ENCODE measurements around the gene DPH1. TPM values are rescaled to one million over a fixed set of nuclear protein-coding genes. Genes with fewer than 3 reads are reported as not detected.

DPH1 gene
- polyA plus RNA-seq, 1 of the 3 experiments (the other 2 are of a cell fraction) = 36.2 TPM

DNA sequence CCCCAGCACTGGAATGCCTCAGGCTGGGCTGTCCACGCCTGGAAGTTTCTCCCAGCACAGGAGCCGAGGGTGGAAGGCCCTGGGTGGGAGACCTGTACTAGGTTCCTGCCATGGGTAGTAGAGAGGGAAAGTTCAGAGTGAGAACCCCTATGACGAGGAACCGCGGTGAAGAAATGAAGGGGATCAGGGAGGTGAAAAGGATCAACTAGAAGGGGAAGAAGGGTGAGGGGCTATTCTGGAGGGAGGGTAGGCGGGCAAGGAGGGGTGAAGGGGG, 30.4 kb downstream of the DPH1 start:
- H3K27me3 ChIP-seq (ENCODE audit: insufficient read depth) = no peaks in the 10 kb centered on the region
- H3K36me3 ChIP-seq (replicated peaks in 1 of 2; ENCODE audit: control insufficient read depth in 1 of 2, insufficient read depth in 2 of 2, low read length in 1 of 2) = peaks cover 2 to 37% of the 10 kb centered on the region in 2 experiments
- DNase-seq = no peak
- H3F3A ChIP-seq (replicated peaks; ENCODE audit: insufficient read depth) = peaks cover 5% of the 10 kb centered on the region
- TF ChIP-seq NRF1 (IDR thresholded peaks at IDR 0.05; ENCODE audit: low read depth, low read length) = no peak
- TF ChIP-seq, protein P1, sequence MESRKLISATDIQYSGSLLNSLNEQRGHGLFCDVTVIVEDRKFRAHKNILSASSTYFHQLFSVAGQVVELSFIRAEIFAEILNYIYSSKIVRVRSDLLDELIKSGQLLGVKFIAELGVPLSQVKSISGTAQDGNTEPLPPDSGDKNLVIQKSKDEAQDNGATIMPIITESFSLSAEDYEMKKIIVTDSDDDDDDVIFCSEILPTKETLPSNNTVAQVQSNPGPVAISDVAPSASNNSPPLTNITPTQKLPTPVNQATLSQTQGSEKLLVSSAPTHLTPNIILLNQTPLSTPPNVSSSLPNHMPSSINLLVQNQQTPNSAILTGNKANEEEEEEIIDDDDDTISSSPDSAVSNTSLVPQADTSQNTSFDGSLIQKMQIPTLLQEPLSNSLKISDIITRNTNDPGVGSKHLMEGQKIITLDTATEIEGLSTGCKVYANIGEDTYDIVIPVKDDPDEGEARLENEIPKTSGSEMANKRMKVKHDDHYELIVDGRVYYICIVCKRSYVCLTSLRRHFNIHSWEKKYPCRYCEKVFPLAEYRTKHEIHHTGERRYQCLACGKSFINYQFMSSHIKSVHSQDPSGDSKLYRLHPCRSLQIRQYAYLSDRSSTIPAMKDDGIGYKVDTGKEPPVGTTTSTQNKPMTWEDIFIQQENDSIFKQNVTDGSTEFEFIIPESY (IDR thresholded peaks at IDR 0.05; ENCODE audit: borderline replicate concordance, low read depth) = no peak
- TF ChIP-seq, protein P2, sequence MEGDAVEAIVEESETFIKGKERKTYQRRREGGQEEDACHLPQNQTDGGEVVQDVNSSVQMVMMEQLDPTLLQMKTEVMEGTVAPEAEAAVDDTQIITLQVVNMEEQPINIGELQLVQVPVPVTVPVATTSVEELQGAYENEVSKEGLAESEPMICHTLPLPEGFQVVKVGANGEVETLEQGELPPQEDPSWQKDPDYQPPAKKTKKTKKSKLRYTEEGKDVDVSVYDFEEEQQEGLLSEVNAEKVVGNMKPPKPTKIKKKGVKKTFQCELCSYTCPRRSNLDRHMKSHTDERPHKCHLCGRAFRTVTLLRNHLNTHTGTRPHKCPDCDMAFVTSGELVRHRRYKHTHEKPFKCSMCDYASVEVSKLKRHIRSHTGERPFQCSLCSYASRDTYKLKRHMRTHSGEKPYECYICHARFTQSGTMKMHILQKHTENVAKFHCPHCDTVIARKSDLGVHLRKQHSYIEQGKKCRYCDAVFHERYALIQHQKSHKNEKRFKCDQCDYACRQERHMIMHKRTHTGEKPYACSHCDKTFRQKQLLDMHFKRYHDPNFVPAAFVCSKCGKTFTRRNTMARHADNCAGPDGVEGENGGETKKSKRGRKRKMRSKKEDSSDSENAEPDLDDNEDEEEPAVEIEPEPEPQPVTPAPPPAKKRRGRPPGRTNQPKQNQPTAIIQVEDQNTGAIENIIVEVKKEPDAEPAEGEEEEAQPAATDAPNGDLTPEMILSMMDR (IDR thresholded peaks at IDR 0.05) = no peak
- TF ChIP-seq EZH2phosphoT487 (IDR thresholded peaks at IDR 0.05; ENCODE audit: borderline replicate concordance, low read depth) = no peak
- no peak for TF ChIP-seq EP300 (IDR thresholded peaks at IDR 0.05; ENCODE audit: borderline replicate concordance in 1 of 2, low read depth in 1 of 2, low read length in 1 of 2)
- no peak for TF ChIP-seq POLR2AphosphoS5 (IDR thresholded peaks at IDR 0.05; ENCODE audit: low read depth, low read length)
- no peak for TF ChIP-seq SIN3A (IDR thresholded peaks at IDR 0.05; ENCODE audit: borderline replicate concordance, low read depth, low read length)
- TF ChIP-seq TAF1 (IDR thresholded peaks at IDR 0.05; ENCODE audit: borderline replicate concordance, low read depth, low read length) = no peak
- no peak for TF ChIP-seq JUND (IDR thresholded peaks at IDR 0.05)
- TF ChIP-seq, protein P3, sequence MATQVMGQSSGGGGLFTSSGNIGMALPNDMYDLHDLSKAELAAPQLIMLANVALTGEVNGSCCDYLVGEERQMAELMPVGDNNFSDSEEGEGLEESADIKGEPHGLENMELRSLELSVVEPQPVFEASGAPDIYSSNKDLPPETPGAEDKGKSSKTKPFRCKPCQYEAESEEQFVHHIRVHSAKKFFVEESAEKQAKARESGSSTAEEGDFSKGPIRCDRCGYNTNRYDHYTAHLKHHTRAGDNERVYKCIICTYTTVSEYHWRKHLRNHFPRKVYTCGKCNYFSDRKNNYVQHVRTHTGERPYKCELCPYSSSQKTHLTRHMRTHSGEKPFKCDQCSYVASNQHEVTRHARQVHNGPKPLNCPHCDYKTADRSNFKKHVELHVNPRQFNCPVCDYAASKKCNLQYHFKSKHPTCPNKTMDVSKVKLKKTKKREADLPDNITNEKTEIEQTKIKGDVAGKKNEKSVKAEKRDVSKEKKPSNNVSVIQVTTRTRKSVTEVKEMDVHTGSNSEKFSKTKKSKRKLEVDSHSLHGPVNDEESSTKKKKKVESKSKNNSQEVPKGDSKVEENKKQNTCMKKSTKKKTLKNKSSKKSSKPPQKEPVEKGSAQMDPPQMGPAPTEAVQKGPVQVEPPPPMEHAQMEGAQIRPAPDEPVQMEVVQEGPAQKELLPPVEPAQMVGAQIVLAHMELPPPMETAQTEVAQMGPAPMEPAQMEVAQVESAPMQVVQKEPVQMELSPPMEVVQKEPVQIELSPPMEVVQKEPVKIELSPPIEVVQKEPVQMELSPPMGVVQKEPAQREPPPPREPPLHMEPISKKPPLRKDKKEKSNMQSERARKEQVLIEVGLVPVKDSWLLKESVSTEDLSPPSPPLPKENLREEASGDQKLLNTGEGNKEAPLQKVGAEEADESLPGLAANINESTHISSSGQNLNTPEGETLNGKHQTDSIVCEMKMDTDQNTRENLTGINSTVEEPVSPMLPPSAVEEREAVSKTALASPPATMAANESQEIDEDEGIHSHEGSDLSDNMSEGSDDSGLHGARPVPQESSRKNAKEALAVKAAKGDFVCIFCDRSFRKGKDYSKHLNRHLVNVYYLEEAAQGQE (IDR thresholded peaks at IDR 0.05; ENCODE audit: low read depth, low read length) = no peak
- TF ChIP-seq ELF1 (IDR thresholded peaks at IDR 0.05) = no peak
- TF ChIP-seq RFX5 (IDR thresholded peaks at IDR 0.05; ENCODE audit: low read length) = no peak
- no peak for TF ChIP-seq RXRA (IDR thresholded peaks at IDR 0.05; ENCODE audit: borderline replicate concordance, low read depth)
- H4K20me1 ChIP-seq (ENCODE audit: insufficient read depth) = no peaks in the 10 kb centered on the region
- no peak overlapping the region for H3K4me3 ChIP-seq (ENCODE audit: low read depth in 2 of 2, low read length in 1 of 2)
- H3K27ac ChIP-seq (ENCODE audit: low read depth in 2 of 2, low read length in 1 of 2) = no peak overlapping the region; a peak in 1 of 4 replicates
- H2AFZ ChIP-seq (ENCODE audit: low read depth) = no peak overlapping the region
- WGBS (ENCODE audit: low lambda C conversion rate) = 95% methylated on average over 6 of the region's 6 CpGs
- ChIA-PET CTCF (interaction anchor here (0.9 to 8.0 kb wide), 5 partner anchors 14 to 185 kb away, joined by 3 to 185 read pairs (median 6); no protein-coding TSS in a partner anchor), POLR2A (no interaction called here)
- H3K9ac ChIP-seq = no peak overlapping the region
- H3K79me2 ChIP-seq (ENCODE audit: insufficient read depth) = no peaks in the 10 kb centered on the region
- H3K9me2 ChIP-seq = no peaks in the 10 kb centered on the region
- H3K4me2 ChIP-seq = no peak overlapping the region
- no peaks in the 10 kb centered on the region for H3K9me3 ChIP-seq
- H3K4me1 ChIP-seq (ENCODE audit: control insufficient read depth in 1 of 2, insufficient read depth in 2 of 2, low read depth in 1 of 2, low read length in 1 of 2) = peaks cover 13 to 18% of the 10 kb centered on the region in 2 experiments; a peak in 3 of 4 replicates

Measured in SK-N-SH (cell line).